IMR-90 (cell line): Measurements from ENCODE around the gene ACER1. TPM values are rescaled to one million over a fixed set of nuclear protein-coding genes. Genes with fewer than 3 reads are reported as not detected.

Experiments used
- ATAC-seq: fragments of 200-7000 bp; cut with Tn5 transposase; 2 replicates; pipeline ENCODE4 v1.9.1; 2020; ENCODE audit warnings: low read depth, mild to moderate bottlenecking, moderate library complexity
- BruUV-seq: library from RNA; stranded (reverse); fragments of 400-500 nt; replicated peaks from 2 replicates; lab custom pipeline; 2021; lab: Mats Ljungman, UMichigan
- CTCF ChIA-PET: fragments of 300-600 bp; formaldehyde crosslinking; extraction: SDS; loops from one replicate; lab custom pipeline; 2021; ENCODE audit warnings: antibody characterized with exemption; lab: Yijun Ruan, JAX
- POLR2A ChIA-PET: fragments of 300-600 bp; sonication (Branson Sonifier 250); formaldehyde crosslinking; loops from one replicate; lab custom pipeline; 2022; ENCODE audit warnings: antibody characterized with exemption; ENCODE audit not compliant: unreplicated experiment; lab: Charles Lee
- DNase-seq: peaks from one replicate; pipeline ENCODE4 v3.0.0; 2013
- H2AFZ ChIP-seq: replicated peaks from 2 replicates; pipeline ENCODE3; 2013; ENCODE audit warnings: low read length, mild to moderate bottlenecking; ENCODE audit not compliant: poor library complexity
- H2AK5ac ChIP-seq: 2 replicates; pipeline ENCODE4 v1.6.1; 2013; ENCODE audit warnings: low read depth, low read length, inconsistent platforms
- H2AK9ac ChIP-seq: replicated peaks from 2 replicates; pipeline ENCODE3; 2013; ENCODE audit warnings: mild to moderate bottlenecking, low read depth, low read length, moderate library complexity; ENCODE audit not compliant: poor library complexity
- H2BK120ac ChIP-seq: 2 replicates; pipeline ENCODE4 v1.6.1; 2013; ENCODE audit warnings: low read depth, low read length, inconsistent platforms
- H2BK15ac ChIP-seq: 3 replicates; pipeline ENCODE4 v1.6.1; 2013; ENCODE audit warnings: low read depth, low read length, inconsistent platforms
- H2BK20ac ChIP-seq: 2 replicates; pipeline ENCODE4 v1.6.1; 2013; ENCODE audit warnings: low read depth, mild to moderate bottlenecking, inconsistent platforms, low read length, moderate library complexity
- H2BK5ac ChIP-seq: 2 replicates; pipeline ENCODE4 v1.6.1; 2013; ENCODE audit warnings: mild to moderate bottlenecking, low read depth, low read length, inconsistent platforms; ENCODE audit not compliant: poor library complexity, severe bottlenecking
- H3K14ac ChIP-seq: replicated peaks from 2 replicates; pipeline ENCODE4 v1.6.1; 2013; ENCODE audit warnings: low read depth, low read length, inconsistent platforms
- H3K18ac ChIP-seq: 2 replicates; pipeline ENCODE4 v1.6.1; 2013; ENCODE audit warnings: low read depth, low read length, control low read depth
- H3K23ac ChIP-seq: 2 replicates; pipeline ENCODE4 v1.6.1; 2013; ENCODE audit warnings: low read depth, low read length, inconsistent platforms
- H3K27ac ChIP-seq: 2 replicates; pipeline ENCODE4 v1.5.1; 2013; ENCODE audit warnings: mild to moderate bottlenecking, control low read depth, low read length; ENCODE audit not compliant: insufficient read depth
- H3K27me3 ChIP-seq: 2 replicates; pipeline ENCODE4 v1.6.1; 2013; ENCODE audit warnings: low read length; ENCODE audit not compliant: control insufficient read depth, insufficient read depth
- H3K36me3 ChIP-seq: 2 replicates; pipeline ENCODE4 v1.6.1; 2013; ENCODE audit warnings: low read length, mixed read lengths; ENCODE audit not compliant: control insufficient read depth, insufficient read depth
- H3K4ac ChIP-seq: 2 replicates; pipeline ENCODE4 v1.6.1; 2013; ENCODE audit warnings: low read depth, low read length, inconsistent platforms
- H3K4me1 ChIP-seq: 2 replicates; pipeline ENCODE4 v1.6.1; 2013; ENCODE audit warnings: low read length, mixed read lengths; ENCODE audit not compliant: control insufficient read depth, insufficient read depth
- H3K4me2 ChIP-seq: 2 replicates; pipeline ENCODE4 v1.6.1; 2013; ENCODE audit warnings: low read depth, mild to moderate bottlenecking, control low read depth, low read length, moderate library complexity
- H3K4me3 ChIP-seq: 2 replicates; pipeline ENCODE4 v1.5.1; 2013; ENCODE audit warnings: low read depth, mild to moderate bottlenecking, control low read depth, low read length, moderate library complexity; ENCODE audit not compliant: insufficient read depth
- H3K56ac ChIP-seq: 2 replicates; pipeline ENCODE4 v1.6.1; 2013; ENCODE audit warnings: low read length, inconsistent platforms; ENCODE audit not compliant: insufficient read depth; ENCODE audit errors: extremely low read depth
- H3K79me1 ChIP-seq, 2 experiments: 2 replicates each; pipeline ENCODE4 v1.6.1; 2013; ENCODE audit warnings: low read length in 2 of 2, inconsistent platforms in 1 of 2, low read depth in 1 of 2
- H3K9ac ChIP-seq: 2 replicates; pipeline ENCODE4 v1.6.1; 2013; ENCODE audit warnings: low read depth, low read length, control low read depth
- H3K9me1 ChIP-seq: 2 replicates; pipeline ENCODE4 v1.6.1; 2013; ENCODE audit warnings: low read length, inconsistent platforms; ENCODE audit not compliant: insufficient read depth
- H3K9me3 ChIP-seq: 2 replicates; pipeline ENCODE4 v1.6.1; 2013; ENCODE audit warnings: low read length; ENCODE audit not compliant: control insufficient read depth, insufficient read depth
- H4K20me1 ChIP-seq: 2 replicates; pipeline ENCODE4 v1.6.1; 2013; ENCODE audit warnings: low read length, inconsistent platforms; ENCODE audit not compliant: insufficient read depth
- H4K5ac ChIP-seq: 2 replicates; pipeline ENCODE4 v1.6.1; 2013; ENCODE audit warnings: mild to moderate bottlenecking, low read depth, low read length, control low read depth
- H4K8ac ChIP-seq, 2 experiments: 2 replicates each; pipeline ENCODE4 v1.6.1; 2013; ENCODE audit warnings: low read depth in 2 of 2, low read length in 2 of 2, control low read depth in 1 of 2, inconsistent platforms in 1 of 2
- H4K91ac ChIP-seq: 2 replicates; pipeline ENCODE4 v1.6.1; 2013; ENCODE audit warnings: low read depth, low read length, inconsistent platforms; ENCODE audit not compliant: insufficient read depth
- BHLHE40 ChIP-seq: fragments of 150-350 bp; IDR thresholded peaks from 2 replicates; pipeline ENCODE4 v1.6.1; 2016; ENCODE audit warnings: mild to moderate bottlenecking, low read depth, low read length
- CEBPB ChIP-seq: IDR thresholded peaks from 2 replicates; pipeline ENCODE4 v1.6.1; 2012; ENCODE audit warnings: low read depth, low read length, improper control_type of control experiment
- CHD1 ChIP-seq: IDR thresholded peaks from 2 replicates; pipeline ENCODE4 v1.6.1; 2012; ENCODE audit warnings: low read depth, low read length, improper control_type of control experiment
- MAZ ChIP-seq: IDR thresholded peaks from 2 replicates; pipeline ENCODE4 v1.6.1; 2012; ENCODE audit warnings: low read depth, mild to moderate bottlenecking, low read length, improper control_type of control experiment, moderate library complexity, borderline replicate concordance
- MXI1 ChIP-seq: IDR thresholded peaks from 2 replicates; pipeline ENCODE4 v1.6.1; 2012; ENCODE audit warnings: low read depth, mild to moderate bottlenecking, low read length, moderate library complexity, borderline replicate concordance
- RAD21 ChIP-seq: IDR thresholded peaks from 2 replicates; pipeline ENCODE4 v1.6.1; 2012; ENCODE audit warnings: low read length, improper control_type of control experiment
- RCOR1 ChIP-seq: IDR thresholded peaks from 2 replicates; pipeline ENCODE4 v1.6.1; 2012; ENCODE audit warnings: mild to moderate bottlenecking, low read length, improper control_type of control experiment; ENCODE audit not compliant: insufficient replicate concordance
- RFX5 ChIP-seq: IDR thresholded peaks from 2 replicates; pipeline ENCODE4 v1.8.0; 2012; ENCODE audit warnings: low read depth, mild to moderate bottlenecking, low read length, moderate library complexity
- SMC3 ChIP-seq: fragments of 150-350 bp; IDR thresholded peaks from 2 replicates; pipeline ENCODE4 v1.6.1; 2016; ENCODE audit warnings: low read depth, mild to moderate bottlenecking, antibody characterized with exemption, low read length, moderate library complexity
- USF2 ChIP-seq: fragments of 150-350 bp; IDR thresholded peaks from 2 replicates; pipeline ENCODE4 v1.6.1; 2017; ENCODE audit warnings: mild to moderate bottlenecking, antibody characterized with exemption, low read length, low read depth
- WGBS, 2 experiments: methylation state at CpG; one replicate each; pipeline versions ENCODE4 v1.1.5 to v1.1.7; 2013; ENCODE audit warnings: missing lambda C conversion rate in 2 of 2; ENCODE audit not compliant: insufficient read length in 1 of 2; ENCODE audit errors: extremely low coverage in 2 of 2; 5-methylcytosine and 5-hydroxymethylcytosine counted together
- dilution Hi-C: fragments of 300-500 bp; cut with HindIII; formaldehyde crosslinking; loops from one replicate; pipeline ENCODE4 v1.14.3; 2018; ENCODE audit warnings: low sequenced_read_pairs; ENCODE audit not compliant: unreplicated experiment
- in situ Hi-C: fragments of 300-500 bp; cut with MboI; formaldehyde crosslinking; loops from 3 replicates; pipeline ENCODE4 v1.14.3; 2019; ENCODE audit warnings: low sequenced_read_pairs, inconsistent platforms, mixed read lengths
- intact Hi-C: fragments of 100-400 bp; cut with micrococcal nuclease; formaldehyde crosslinking; loops from 2 replicates; pipeline ENCODE4 v1.10.0; 2022
- polyA plus RNA-seq, 3 experiments: library from polyadenylated mRNA; depleted of rRNA; stranded (reverse); fragments of >200 nt; gene quantifications; 2 replicates each; pipeline ENCODE4 v1.2.3, GENCODE V29; 2012; ENCODE audit warnings: low replicate concordance in 1 of 3
- total RNA-seq: library from RNA; depleted of rRNA; stranded (reverse); fragments of >200 nt; gene quantifications from 2 replicates; pipeline ENCODE4 v1.2.3, GENCODE V29; 2012
- TF ChIP-seq, protein P1 (sequence below): fragments of 150-350 bp; IDR thresholded peaks from 2 replicates; pipeline ENCODE4 v1.6.1; 2016; ENCODE audit warnings: low read depth, mild to moderate bottlenecking, low read length, moderate library complexity, borderline replicate concordance

The ACER1 gene
- total and polyA plus RNA-seq, 2 of the 4 experiments (the other 2 are of a cell fraction), result not detected

GRCh38 chr19:6313398-6313969 lies 19.9 kb downstream of the ACER1 start:
- Histone ChIP-seq H3K9ac (no peak overlapping the region), H3K14ac (no peak overlapping the region), H2AK5ac (no peak overlapping the region), H3K56ac (no peak overlapping the region), H4K8ac (no peak overlapping the region), H4K20me1 (no peaks in the 10 kb centered on the region), H3K4me3 (no peak overlapping the region), H4K91ac (no peak overlapping the region), H2BK120ac (no peak overlapping the region), H2BK5ac (no peak overlapping the region), H3K18ac (no peak overlapping the region), H3K79me1 (no peaks in the 10 kb centered on the region), H4K5ac (no peak overlapping the region), H2BK15ac (no peak overlapping the region), H2AFZ (no peak overlapping the region), H2BK20ac (no peak overlapping the region), H3K4me2 (no peak overlapping the region), H3K36me3 (no peaks in the 10 kb centered on the region), H3K23ac (no peak overlapping the region), H3K4me1 (no peaks in the 10 kb centered on the region), H3K9me3 (no peaks in the 10 kb centered on the region), H3K4ac (no peak overlapping the region), H3K27me3 (peaks cover 6% of the 10 kb centered on the region; the same call in 1 of the 2 replicates), H2AK9ac (no peak overlapping the region), H3K9me1 (no peaks in the 10 kb centered on the region), H3K27ac (no peak overlapping the region)
- TF ChIP-seq MAZ, result no peak
- TF ChIP-seq SMC3, result no peak
- TF ChIP-seq BHLHE40, result no peak
- no peak for TF ChIP-seq RFX5
- no peak for TF ChIP-seq CHD1
- no peak for TF ChIP-seq RCOR1
- no peak for TF ChIP-seq RAD21
- TF ChIP-seq, protein P1, sequence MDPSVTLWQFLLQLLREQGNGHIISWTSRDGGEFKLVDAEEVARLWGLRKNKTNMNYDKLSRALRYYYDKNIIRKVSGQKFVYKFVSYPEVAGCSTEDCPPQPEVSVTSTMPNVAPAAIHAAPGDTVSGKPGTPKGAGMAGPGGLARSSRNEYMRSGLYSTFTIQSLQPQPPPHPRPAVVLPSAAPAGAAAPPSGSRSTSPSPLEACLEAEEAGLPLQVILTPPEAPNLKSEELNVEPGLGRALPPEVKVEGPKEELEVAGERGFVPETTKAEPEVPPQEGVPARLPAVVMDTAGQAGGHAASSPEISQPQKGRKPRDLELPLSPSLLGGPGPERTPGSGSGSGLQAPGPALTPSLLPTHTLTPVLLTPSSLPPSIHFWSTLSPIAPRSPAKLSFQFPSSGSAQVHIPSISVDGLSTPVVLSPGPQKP, result no peak
- TF ChIP-seq MXI1, result no peak
- TF ChIP-seq CEBPB, result no peak
- TF ChIP-seq USF2, result no peak
- in situ Hi-C loops (no loop called here), intact Hi-C loops (no loop called here), dilution Hi-C loops (no loop called here)
- no peak for DNase-seq
- ChIA-PET POLR2A (no interaction called here), CTCF (interaction anchor here (0.7 kb wide), 1 partner anchor 15 kb away, joined by 6 read pairs; no protein-coding TSS in a partner anchor)
- no CpG with 5 or more reads among the region's 5 CpGs for WGBS, 2 experiments
- no TSS peak for BruUV-seq
- no peak for ATAC-seq
